Vagina (tissue), 2 donors: ENCODE data around the gene PLCB2. TPM values are rescaled to one million over a fixed set of nuclear protein-coding genes. Genes with fewer than 3 reads are reported as not detected.
A peak's percentile ranks its signal among the peaks of the same experiment; 100 is the strongest.

ENCODE experiments used
- DNase-seq, 2 donors: peaks; one replicate each; pipeline ENCODE4 v3.0.0-alpha.2; 2017; ENCODE audit errors: extremely low spot score in 2 of 2
- H3K27ac ChIP-seq: fragments of 200-600 bp; sonication (generic); one replicate; pipeline ENCODE4 v1.5.1; 2019
- H3K27me3 ChIP-seq: fragments of 200-600 bp; sonication (generic); one replicate; pipeline ENCODE4 v1.5.1; 2019
- H3K36me3 ChIP-seq, 2 donors: fragments of 200-600 bp; sonication (generic); one replicate each; pipeline ENCODE4 v1.5.1; 2017 to 2019
- H3K4me1 ChIP-seq: fragments of 200-600 bp; sonication (generic); one replicate; pipeline ENCODE4 v1.5.1; 2019
- H3K4me3 ChIP-seq, 2 donors: fragments of 200-600 bp; sonication (generic); 1 replicate in 1 of 2; 2 replicates in 1 of 2; pipeline ENCODE4 v1.5.1; 2016 to 2019
- H3K9me3 ChIP-seq: fragments of 200-600 bp; sonication (generic); one replicate; pipeline ENCODE4 v1.5.1; 2019
- POLR2A ChIP-seq, 2 donors: fragments of 450-650 bp; IDR thresholded peaks; one replicate each; pipeline ENCODE4 v1.6.1; 2017; ENCODE audit warnings: antibody characterized with exemption in 2 of 2, mild to moderate bottlenecking in 2 of 2, moderate library complexity in 2 of 2
- POLR2AphosphoS5 ChIP-seq, 2 donors: sonication (generic); formaldehyde crosslinking; IDR thresholded peaks; one replicate each; pipeline ENCODE4 v1.9.0; 2017; ENCODE audit warnings: antibody characterized with exemption in 2 of 2, mild to moderate bottlenecking in 2 of 2, low read depth in 1 of 2; ENCODE audit not compliant: insufficient read depth in 1 of 2
- intact Hi-C: fragments of 100-400 bp; cut with DNase I; formaldehyde crosslinking; loops from one replicate; pipeline ENCODE4 v1.15.1; 2023
- total RNA-seq: library from RNA; depleted of rRNA; stranded (reverse); fragments of >200 nt; gene quantifications from one replicate; pipeline ENCODE4 v1.2.3, GENCODE V29; 2016
- TF ChIP-seq, protein P1 (sequence below), 3 experiments: fragments of 450-650 bp in 2 of 3; fragments of 200-600 bp in 1 of 3; sonication (generic) in 1 of 3; IDR thresholded peaks; one replicate each; pipeline ENCODE4 v1.5.1; 2017 to 2019; ENCODE audit warnings: antibody characterized with exemption in 3 of 3, mild to moderate bottlenecking in 2 of 3, moderate library complexity in 2 of 3

PLCB2 gene
- total RNA-seq, 1 donor from 2014 or later: 14.0 TPM

DNA sequence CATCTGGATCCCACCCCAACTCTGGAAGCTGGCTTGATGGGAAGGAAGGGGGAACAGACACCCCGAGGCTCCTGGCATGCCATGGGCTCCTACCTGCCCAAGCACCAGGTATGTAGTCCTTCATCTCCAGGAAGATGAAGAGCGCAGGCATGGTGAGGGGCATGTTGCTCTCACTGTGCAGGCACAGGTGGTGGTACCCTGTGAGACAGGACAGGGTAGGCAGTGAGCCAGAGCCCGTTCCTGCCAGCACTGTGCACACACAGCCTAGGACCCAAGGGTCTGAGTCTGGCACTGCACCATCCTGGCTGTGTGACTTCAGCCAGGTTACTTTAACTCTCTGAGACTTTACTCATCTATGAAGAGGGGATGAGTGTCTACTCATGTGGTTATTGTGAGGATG lies 15.5 kb downstream of the PLCB2 start:
- TF ChIP-seq POLR2AphosphoS5 (IDR thresholded peaks at IDR 0.05; ENCODE audit: insufficient read depth in 1 of 2, low read depth in 1 of 2): no peak
- TF ChIP-seq POLR2A (IDR thresholded peaks at IDR 0.05): no peak
- TF ChIP-seq, protein P1, sequence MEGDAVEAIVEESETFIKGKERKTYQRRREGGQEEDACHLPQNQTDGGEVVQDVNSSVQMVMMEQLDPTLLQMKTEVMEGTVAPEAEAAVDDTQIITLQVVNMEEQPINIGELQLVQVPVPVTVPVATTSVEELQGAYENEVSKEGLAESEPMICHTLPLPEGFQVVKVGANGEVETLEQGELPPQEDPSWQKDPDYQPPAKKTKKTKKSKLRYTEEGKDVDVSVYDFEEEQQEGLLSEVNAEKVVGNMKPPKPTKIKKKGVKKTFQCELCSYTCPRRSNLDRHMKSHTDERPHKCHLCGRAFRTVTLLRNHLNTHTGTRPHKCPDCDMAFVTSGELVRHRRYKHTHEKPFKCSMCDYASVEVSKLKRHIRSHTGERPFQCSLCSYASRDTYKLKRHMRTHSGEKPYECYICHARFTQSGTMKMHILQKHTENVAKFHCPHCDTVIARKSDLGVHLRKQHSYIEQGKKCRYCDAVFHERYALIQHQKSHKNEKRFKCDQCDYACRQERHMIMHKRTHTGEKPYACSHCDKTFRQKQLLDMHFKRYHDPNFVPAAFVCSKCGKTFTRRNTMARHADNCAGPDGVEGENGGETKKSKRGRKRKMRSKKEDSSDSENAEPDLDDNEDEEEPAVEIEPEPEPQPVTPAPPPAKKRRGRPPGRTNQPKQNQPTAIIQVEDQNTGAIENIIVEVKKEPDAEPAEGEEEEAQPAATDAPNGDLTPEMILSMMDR (IDR thresholded peaks at IDR 0.05): no peak
- H3K36me3 ChIP-seq: no peaks in the 10 kb centered on the region
- no peak overlapping the region for H3K27ac ChIP-seq
- H3K9me3 ChIP-seq: no peaks in the 10 kb centered on the region
- no peak overlapping the region for H3K4me3 ChIP-seq
- no peaks in the 10 kb centered on the region for H3K27me3 ChIP-seq
- DNase-seq: no peak
- peaks cover 14% of the 10 kb centered on the region for H3K4me1 ChIP-seq
- intact Hi-C loops: no loop called here

DNA sequence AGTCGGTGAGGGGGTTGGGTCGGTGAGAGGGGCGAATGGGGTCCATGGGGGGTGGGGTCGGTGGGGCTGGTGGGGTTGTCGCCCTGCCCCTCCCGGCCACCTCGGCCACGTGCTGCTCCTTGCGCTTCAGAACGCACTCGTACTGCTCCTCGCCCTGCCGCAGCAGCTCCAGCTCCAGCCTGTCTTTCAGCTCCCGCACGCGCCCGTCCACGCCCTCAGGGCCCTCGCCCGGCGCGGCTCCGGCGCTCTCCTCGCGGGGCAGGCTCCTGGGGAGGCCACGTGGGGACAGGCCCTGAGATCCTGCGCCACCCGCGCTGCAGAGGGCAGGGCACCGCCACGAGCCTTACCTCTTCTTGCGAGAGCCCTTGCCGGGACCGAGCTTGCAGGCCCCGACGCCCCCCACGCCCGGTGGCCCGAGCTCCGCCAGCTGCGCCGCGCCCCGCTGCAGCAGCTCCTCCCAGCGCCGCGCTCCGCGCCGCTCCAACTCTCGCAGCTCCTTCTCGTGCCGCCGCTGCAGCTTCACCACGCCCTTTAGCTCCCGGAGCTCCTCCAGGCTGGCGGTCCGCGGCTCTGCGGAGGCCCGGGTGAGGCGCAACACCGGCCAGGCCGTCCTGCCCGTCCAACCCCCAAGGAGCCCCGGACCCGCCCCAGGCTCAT lies 16.7 kb downstream of the PLCB2 start:
- peaks cover 14% of the 10 kb centered on the region for H3K4me1 ChIP-seq
- intact Hi-C loops: no loop called here
- no peak for DNase-seq
- TF ChIP-seq POLR2AphosphoS5 (IDR thresholded peaks at IDR 0.05; ENCODE audit: insufficient read depth in 1 of 2, low read depth in 1 of 2) (no peak), POLR2A (IDR thresholded peaks at IDR 0.05) (no peak)
- TF ChIP-seq, protein P1 (IDR thresholded peaks at IDR 0.05): no peak
- no peaks in the 10 kb centered on the region for H3K9me3 ChIP-seq
- no peaks in the 10 kb centered on the region for H3K27me3 ChIP-seq
- peak overlapping the region; percentile 34 to 49 for H3K4me3 ChIP-seq
- no peaks in the 10 kb centered on the region for H3K36me3 ChIP-seq
- H3K27ac ChIP-seq: no peak overlapping the region

DNA sequence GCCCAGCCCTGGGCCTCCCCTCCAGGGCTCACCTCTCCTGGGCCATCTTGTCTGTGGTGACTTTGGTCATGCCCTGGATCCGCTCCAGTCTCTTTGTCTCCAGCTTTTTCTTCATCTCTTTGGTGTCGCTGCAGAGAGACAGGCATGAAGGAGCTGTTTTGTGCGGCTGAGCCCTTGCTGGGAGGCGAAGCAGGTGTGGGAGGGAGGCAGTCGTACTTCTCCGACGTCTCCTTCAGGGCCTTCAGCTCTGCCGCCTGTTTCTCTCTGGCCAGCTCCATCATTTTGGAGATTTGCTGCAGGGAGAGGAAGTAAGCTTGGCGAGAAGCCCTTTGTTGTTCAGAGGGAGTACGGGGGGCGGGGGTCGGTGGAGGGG lies 17.2 kb downstream of the PLCB2 start:
- H3K27me3 ChIP-seq: no peaks in the 10 kb centered on the region
- no peaks in the 10 kb centered on the region for H3K36me3 ChIP-seq
- DNase-seq: no peak
- H3K4me1 ChIP-seq: peaks cover 14% of the 10 kb centered on the region
- H3K4me3 ChIP-seq: peak overlapping the region; percentile 34 to 49
- no peak for TF ChIP-seq POLR2AphosphoS5 (IDR thresholded peaks at IDR 0.05; ENCODE audit: insufficient read depth in 1 of 2, low read depth in 1 of 2)
- intact Hi-C loops: no loop called here
- no peaks in the 10 kb centered on the region for H3K9me3 ChIP-seq
- no peak overlapping the region for H3K27ac ChIP-seq

DNA sequence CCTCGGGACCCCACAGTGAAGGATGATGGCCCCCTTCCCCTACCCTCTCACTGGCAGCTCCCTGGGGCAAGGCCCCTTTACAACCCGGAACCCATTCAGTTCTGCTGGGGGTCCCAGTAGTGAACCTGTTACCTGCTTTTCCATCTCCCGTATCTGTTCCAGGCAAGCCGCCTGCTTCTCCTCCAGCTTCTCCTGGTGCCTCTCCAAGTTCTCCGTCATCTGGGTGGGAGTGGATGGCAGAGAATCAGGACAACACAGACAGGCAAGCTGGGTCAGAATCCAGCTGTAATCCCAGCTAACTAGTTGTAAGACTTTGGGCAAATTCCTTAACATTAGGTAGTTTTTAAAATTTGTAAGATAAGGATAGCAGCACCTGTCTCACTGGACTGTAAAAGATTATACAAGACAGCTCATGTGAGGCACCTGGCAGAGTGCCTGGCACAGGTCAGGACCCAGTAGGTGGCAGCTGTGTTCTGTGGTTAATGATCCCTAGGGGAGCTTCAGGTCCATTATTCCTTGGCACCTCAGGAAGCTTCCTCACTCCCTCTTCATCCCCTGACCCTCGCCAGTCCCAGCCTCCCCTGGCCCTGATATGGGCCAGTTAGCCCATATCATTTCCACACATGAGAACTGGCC lies 18.5 kb downstream of the PLCB2 start:
- TF ChIP-seq, protein P1 (IDR thresholded peaks at IDR 0.05): no peak
- no peak for TF ChIP-seq POLR2AphosphoS5 (IDR thresholded peaks at IDR 0.05; ENCODE audit: insufficient read depth in 1 of 2, low read depth in 1 of 2)
- no peak for TF ChIP-seq POLR2A (IDR thresholded peaks at IDR 0.05)
- intact Hi-C loops: no loop called here

DNA sequence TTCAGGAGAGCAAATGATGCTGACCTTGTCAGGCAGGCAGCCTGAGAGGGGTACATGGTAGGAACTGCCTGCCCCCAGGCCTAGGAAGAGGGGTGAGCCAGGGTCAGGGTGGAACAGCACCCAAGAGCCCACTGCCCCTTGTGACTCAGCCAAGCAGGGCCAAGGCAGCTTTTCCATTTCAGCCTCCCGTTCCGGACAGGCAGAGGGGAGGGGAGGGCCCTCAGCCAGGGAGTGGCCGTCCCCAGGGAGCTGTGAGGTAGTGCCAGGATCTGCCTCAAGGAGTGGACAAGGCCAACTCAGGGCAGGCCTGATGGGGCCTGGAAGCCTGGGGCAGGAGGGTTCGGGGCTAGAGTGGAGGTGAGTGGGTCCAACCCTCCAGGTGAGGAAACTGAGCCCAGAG lies 19.8 kb downstream of the PLCB2 start:
- no peak for DNase-seq
- Histone ChIP-seq H3K36me3 (no peaks in the 10 kb centered on the region), H3K27me3 (no peaks in the 10 kb centered on the region), H3K27ac (no peak overlapping the region), H3K4me3 (no peak overlapping the region), H3K4me1 (peaks cover 22% of the 10 kb centered on the region), H3K9me3 (no peaks in the 10 kb centered on the region)
- no peak for TF ChIP-seq POLR2A (IDR thresholded peaks at IDR 0.05)
- TF ChIP-seq, protein P1 (IDR thresholded peaks at IDR 0.05): no peak
- TF ChIP-seq POLR2AphosphoS5 (IDR thresholded peaks at IDR 0.05; ENCODE audit: insufficient read depth in 1 of 2, low read depth in 1 of 2): no peak
- intact Hi-C loops: no loop called here

More for the DNA sequence above, 18.5 kb downstream of the PLCB2 start:
- no peaks in the 10 kb centered on the region for H3K36me3 ChIP-seq
- no peaks in the 10 kb centered on the region for H3K9me3 ChIP-seq
- H3K27ac ChIP-seq: no peak overlapping the region
- peaks cover 14% of the 10 kb centered on the region for H3K4me1 ChIP-seq
- no peak overlapping the region for H3K4me3 ChIP-seq
- H3K27me3 ChIP-seq: no peaks in the 10 kb centered on the region
- DNase-seq: no peak
